T-helper 22 cell (primary cell): Measurements from ENCODE around the gene NPTX1.
"Not testable (repeated sequence)": the region's sequence is repeated elsewhere in the genome, so short reads cannot be mapped to it uniquely, and the experiment has no call there.

Source experiments
- DNase-seq: peaks from one replicate; pipeline ENCODE4 v3.0.0-alpha.2; 2020; ENCODE audit warnings: low read depth

The NPTX1 gene

GRCh38 chr17:80475910-80476876, at the start of gene NPTX1:
Gene NPTX1, minus strand, starts transcription at chr17:80476607. Its CDS starts 161 bp downstream, at chr17:80476446.
- no peak for DNase-seq

GRCh38 chr17:80523956-80524712, 47.7 kb upstream of the NPTX1 start:
- no peak for DNase-seq

- no peak for DNase-seq
Measured at GRCh38 chr17:80523054-80523744, 46.8 kb upstream of the NPTX1 start.

- no peak for DNase-seq
Measured at GRCh38 chr17:80520810-80521455, 44.5 kb upstream of the NPTX1 start.

- no peak for DNase-seq
Measured at GRCh38 chr17:80519091-80519781, 42.8 kb upstream of the NPTX1 start.

- DNase-seq, result no peak
Measured at GRCh38 chr17:80518392-80518791, 42.0 kb upstream of the NPTX1 start.

GRCh38 chr17:80517641-80518040, 41.2 kb upstream of the NPTX1 start:
- DNase-seq, result no peak

- no peak for DNase-seq
Measured at GRCh38 chr17:80516171-80516932, 39.9 kb upstream of the NPTX1 start.

- DNase-seq, result no peak
Measured at GRCh38 chr17:80513892-80514291, 37.5 kb upstream of the NPTX1 start.

GRCh38 chr17:80513201-80513600, 36.8 kb upstream of the NPTX1 start:
- no peak for DNase-seq

GRCh38 chr17:80512233-80512632, 35.8 kb upstream of the NPTX1 start:
- no peak for DNase-seq

GRCh38 chr17:80511222-80512180, 35.1 kb upstream of the NPTX1 start:
- DNase-seq, result no peak

- DNase-seq, result no peak
Measured at GRCh38 chr17:80510772-80511171, 34.4 kb upstream of the NPTX1 start.

- no peak for DNase-seq
Measured at GRCh38 chr17:80510132-80510531, 33.7 kb upstream of the NPTX1 start.

- no peak for DNase-seq
Measured at GRCh38 chr17:80509311-80509710, 32.9 kb upstream of the NPTX1 start.

- DNase-seq, result no peak
Measured at GRCh38 chr17:80507965-80508364, 31.6 kb upstream of the NPTX1 start.

- DNase-seq, result not testable (repeated sequence)
Measured at GRCh38 chr17:80507177-80507576, 30.8 kb upstream of the NPTX1 start.

GRCh38 chr17:80504686-80505413, 28.4 kb upstream of the NPTX1 start:
- DNase-seq, result no peak

GRCh38 chr17:80503921-80504320, 27.5 kb upstream of the NPTX1 start:
- no peak for DNase-seq
